ENCODE measurements around the gene SPAG5.
"Not testable (repeated sequence)": the region's sequence is repeated elsewhere in the genome, so short reads cannot be mapped to it uniquely, and the experiment has no call there.

Gene SPAG5

DNA sequence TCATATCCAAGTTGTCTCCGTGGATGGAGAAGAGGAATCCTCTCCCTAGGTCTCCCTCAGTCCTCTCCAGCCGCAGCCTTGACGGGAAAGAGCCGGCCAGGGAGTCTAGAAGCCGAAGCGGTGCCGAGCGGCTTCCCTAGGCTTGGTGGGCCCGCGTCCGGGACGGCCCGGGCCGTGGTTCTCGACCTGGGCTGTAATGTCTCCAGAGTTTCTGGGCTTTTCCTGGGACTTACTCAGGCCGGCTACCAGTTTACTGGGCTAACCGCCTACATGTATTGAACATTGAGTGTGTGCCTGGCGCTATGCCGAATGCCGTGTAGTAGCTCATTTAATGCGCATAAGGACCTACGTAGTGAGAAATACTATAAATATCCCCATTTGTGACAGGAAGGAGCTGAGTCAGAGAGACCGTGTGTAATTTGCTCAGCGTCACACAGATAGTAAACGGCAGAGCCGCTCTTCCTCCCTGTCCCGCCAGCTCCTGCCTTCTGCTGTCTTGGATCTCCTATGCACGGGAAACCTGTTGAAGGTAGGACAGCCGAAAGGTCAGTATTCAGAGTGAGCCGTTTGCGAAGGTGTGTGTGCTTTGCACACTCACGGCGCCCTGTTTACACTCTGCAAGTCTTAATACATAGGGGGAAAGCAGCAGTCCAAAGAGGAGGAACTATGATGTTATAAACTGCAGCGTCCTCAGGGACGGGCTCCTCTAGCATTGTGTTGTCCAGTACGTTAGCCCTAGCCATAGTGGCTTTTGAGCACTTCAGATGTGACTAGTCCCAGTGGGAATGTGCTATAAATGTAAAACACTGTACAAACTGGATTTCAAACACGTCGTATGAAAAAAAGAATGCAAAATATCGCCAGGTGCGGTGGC is 723 bp upstream of the SPAG5 start:
- peak; percentile 63 for DNase-seq

DNA sequence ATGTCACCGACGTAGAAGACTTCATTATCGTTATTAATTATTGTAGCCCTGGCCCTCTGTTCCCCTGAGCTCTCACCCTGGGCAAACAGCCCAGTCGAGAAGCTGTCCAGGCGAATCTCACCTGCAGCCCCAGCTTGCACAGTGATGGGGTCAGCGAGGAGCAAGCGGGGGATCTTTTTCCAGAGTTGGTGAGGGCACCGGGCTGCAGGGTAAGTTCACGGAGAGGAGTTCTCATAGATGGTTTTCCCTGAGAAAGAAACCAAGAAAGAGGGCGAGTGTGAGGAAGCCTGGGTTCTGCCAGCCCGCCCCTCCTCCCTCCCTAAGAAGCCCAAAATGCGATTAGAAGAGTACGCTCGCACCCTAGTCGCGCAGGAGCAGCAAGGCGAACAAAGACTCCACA is 436 bp downstream of the SPAG5 start:
- no peak for DNase-seq

DNA sequence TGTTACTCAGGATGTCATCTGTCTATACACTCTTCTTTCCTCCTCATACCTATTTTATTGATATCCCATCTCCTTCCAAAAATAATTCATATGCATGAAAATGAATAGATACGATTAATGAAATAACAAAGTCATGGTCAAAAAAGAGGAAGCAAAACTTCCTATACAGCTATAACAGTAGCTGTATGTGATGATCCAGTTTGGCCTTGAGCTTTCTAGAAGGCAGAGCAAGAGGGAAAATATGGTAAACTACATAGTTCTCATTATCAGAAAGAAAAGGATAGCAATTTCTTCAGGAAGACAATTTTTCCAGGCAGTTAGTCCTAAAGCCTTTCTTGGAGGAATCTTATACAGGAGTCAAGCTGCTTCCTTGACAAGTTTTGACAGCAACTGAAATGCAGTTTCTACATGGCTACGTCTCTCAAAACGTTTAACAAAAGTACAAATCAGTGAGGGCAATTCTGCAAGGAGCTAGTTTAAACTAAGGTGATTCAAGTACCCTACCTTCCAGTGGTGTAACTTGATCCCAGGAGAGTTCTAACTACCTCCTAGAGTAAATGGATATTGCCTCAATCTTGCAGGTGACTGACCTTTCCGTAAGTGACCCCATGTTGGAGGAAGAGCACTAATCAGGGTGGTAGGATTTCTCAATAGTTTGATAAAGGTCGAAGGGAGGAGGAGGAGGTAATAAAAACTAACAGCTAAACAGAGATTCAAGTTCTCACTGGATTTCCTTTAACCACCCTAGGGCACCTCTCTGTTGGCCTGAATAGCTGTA is 1.0 kb downstream of the SPAG5 start:
- no peak for DNase-seq

DNA sequence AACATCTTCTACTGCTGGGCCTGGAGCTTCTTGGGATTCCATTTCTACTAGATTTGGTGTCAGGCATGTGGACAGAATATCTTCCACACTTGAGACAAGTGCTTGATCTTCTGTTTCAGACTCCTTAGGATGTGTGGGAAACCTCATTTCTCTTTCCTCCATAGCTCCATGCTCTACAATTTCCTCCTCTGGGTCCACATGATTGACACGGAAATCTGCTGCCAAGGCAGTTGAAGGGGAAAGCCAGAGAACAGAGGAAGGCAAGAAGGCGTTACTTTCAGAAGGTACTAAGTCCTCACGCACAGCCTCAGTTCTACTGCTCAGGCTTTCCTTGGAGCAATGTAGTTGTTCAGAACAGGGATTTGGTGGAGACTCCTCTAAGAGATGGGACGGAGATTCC is 6.6 kb downstream of the SPAG5 start:
- no peak for DNase-seq

DNA sequence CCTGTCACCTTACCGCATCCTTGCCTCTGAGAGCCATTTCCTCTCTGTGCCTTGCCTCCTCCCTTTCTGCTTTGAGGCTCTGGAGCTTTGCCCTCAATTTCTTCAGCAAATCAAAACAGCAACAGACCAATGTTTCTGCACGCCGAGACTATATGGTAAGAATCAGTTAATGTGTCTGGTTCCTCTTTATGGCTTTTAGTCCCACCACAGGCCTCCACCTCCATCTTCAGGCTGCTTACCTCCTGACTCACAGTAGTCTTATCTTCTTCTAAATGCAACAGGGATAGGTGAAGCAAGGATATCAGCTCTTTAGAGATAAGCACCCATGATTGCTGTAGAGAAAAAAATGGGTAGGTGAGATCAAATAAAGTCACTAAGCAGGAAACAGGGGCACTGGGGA is 13.0 kb downstream of the SPAG5 start:
- DNase-seq = no peak

DNA sequence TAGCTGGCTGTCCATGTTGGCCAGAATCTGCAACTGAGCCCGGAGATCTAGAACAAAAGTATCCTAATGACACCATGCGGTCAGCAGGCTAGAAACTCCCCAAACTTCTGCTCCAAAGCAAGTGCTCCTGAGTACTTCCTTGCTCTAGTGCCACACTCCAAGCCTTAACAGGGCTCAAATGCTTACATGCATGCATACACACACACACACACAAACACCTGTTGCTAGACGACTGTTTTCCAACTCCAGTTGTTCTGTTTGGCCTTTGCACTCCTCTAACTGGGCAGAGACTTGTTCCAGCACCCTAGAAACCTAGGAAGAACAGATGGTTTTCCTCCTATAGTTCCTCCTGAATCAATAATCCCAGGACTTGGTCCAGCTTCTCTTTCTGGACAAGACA is 14.4 kb downstream of the SPAG5 start:
- no peak for DNase-seq

DNA sequence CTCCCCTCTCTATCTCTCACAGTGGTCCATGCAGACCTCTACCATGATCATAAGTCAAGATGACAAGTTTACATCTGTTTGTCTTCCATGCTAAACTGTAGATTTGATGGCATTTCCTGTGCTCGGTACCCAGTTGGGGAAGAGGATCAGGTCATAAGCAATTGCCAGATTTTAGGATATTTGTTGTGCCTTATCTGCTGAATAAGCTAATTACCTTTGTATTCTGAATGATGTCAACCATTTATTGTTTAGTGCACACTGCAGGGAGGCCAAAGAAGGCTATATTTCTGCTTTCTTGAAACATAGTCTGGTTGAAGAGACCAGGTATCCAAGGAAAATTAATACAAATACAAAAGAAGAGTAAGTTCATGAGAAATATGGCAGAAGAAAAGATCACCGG is 16.3 kb downstream of the SPAG5 start:
- DNase-seq = no peak

DNA sequence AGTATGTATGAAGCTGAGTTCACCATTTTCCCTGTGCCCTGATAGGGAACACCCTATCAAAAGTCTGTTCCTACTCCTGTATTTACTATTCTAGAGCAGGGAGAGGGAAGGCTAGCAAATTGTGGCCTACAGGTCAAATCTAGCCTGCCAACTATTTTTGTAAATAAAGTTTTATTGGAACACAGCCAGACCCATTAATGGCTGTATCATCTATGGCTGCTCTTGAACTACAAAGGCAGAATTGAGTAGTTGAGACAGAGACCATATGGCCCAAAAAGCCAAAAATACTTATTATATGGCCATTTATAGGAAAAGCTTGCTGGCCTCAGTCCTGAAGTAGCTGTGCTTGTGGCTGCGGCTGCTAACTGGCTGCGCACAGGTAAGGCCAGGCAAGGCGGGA is 17.9 kb downstream of the SPAG5 start:
- no peak for DNase-seq

DNA sequence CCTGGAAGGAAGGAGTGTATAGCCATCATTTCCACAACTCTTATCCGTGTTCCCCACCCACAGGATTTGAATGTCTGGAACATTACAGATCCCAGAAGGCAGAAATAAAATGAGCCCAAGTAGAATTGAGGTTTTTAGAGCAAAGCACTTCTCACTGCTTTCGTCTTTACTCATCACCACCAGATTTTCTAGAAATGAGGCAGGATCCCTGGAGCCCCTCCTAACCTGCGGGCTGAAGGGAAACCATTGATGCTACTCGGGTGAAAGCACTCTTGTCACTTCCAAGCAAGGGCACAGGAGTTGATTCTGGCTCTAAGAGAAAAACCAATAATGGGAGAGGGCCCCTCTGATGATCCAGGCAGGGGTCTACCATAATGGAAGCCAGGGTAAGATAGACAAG is 19.3 kb downstream of the SPAG5 start:
- DNase-seq = no peak

DNA sequence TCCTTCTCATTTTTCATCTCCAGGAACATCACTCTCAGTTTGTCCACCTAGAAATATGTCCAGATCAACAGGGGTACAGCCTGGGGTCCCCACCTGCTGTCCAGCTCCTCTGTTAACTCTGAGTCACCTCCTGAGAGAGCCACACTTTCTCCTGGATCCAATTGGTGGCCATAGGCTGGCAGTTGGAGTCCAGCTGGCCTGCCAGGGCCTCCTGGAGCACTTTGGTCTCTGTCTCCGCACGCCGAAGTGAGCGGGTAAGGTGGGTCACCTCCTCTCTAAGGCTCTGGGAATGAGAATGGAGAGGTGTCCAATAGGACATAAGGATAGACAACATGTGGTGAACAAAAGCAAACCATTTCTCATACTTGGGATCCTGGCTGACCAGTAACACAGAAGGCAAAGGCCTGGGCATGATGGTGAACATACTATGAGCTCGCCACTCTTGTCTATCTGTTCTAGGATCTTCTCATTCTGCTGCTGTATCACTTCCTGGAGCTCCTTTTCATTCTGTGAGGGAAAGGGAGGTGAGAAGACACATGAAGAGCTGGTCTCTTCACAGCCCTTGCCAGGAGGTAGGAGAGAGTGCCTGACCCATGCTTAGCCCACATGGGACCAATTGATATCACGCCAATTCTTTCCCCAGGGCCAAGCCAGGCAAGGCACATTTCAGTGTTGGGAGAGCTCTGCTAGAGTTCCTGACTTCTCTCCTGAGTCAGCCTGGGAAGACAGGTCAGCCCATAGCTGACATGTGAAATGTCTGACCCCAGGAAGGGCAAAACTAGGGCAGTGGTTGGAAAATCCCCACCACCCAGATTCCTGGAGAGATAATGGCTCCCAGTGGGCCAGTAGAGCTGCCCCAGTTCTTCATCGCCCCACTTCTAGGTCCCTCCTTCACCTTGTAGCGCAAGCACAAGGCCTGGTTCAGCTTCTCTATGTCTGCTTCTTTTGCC is 20.3 kb downstream of the SPAG5 start:
- no peak for DNase-seq

DNA sequence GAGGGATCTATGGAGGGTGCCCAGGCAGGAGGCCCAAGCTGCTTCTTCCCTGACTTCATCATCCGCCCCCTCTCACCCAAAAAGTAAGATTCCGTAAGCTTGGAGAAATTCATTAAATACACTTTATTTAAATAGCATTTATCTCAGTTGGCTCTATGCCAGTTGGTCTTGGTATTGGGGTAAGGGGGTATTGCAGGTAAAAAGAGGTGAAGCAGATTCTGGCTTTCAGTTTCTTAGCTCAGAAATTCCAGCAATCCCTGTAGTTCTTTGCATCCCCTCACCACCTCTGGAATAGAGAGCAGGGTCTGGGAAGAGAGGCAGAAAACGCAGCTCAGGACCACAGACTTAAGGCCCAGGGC is 21.4 kb downstream of the SPAG5 start:
- no peak for DNase-seq

DNA sequence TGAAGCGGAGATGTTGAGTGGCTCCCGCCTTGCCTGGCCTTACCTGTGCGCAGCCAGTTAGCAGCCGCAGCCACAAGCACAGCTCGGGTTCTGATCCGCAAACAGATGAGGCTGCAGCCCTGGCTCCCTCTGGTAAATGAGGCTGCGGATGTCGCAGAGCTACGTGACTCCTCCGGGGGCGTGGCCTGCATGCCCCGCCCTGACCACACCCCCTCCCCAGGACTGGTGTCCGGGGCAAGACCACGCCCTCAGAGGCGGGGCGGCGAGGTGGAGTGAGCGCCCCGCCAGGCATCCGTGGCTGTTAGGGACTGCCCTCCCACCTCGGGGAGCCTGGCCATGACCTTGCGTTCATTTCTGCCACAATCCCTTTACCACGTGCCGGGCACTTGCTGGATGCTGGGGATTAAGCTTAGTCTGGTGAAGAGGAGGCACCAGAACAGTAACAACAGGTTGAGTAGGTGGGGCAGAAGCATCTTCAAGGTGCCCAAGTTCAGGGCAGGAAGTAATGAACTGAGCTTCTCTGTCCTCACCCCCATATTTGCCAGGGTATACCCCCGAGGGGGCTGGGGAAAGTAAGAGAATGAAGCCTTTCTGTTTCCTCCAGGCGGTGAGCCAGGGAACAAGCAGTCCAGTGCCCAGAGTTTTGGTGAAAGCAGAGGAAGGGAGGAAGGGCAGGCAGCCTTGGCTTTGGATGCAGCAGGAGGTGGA is 21.9 kb downstream of the SPAG5 start, which contains the start of gene ALDOC:
TSS of gene ALDOC (minus strand) at position 138 of the 708 bp plus-strand sequence. CDS start 1,363 bp downstream, outside the sequence.
- DNase-seq = peak; percentile 74

DNA sequence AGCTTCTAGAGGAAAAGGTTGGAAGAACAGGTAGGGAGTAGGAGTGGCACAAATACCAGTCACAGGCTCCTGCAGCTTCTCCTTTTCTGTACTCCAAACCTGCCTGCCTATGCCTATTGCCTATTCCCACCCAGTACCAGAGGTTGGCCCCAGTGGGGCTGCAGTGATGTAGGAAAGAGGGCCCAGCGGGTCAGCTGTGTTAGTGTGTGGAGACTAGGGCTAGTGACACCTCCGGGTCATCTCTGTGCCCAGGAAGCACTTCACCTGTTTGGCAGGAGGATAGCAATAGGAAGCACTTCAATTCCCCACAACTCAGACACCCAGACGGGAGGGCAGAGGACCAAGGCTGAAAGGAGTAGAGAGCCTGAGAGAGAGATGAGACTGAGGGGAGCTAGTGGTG is 22.8 kb downstream of the SPAG5 start:
- DNase-seq = not testable (repeated sequence)

DNA sequence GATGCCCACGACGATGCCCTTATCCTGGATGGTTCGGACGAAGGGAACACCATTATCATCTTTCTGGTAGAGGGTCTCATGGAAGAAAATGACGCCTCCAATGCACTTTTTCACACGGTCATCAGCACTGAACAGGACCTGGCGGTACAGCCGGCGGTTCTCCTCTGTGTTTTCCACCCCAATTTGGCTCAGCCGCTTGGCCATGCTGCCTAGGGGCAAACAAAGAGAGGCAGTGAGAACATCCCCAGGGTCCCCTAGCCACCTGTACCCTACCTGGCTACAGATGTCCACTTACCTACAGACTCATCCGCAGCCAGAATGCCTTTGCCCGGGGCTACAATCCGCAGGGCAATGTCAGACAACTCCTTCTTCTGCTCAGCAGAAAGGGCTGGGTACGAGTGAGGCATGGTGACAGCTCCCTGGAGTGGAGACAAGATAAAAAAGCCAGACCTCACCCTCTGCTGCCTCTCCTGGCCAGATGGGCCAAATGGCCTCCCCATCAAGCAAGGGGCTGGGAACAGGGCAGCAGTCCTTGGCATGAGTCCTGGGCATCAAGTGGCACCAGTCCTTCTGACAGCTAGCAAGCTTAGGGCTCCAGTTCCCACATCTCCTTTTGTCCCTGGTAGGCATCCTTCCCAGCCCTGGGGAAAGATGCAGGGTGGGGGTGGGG is 23.6 kb downstream of the SPAG5 start:
- no peak for DNase-seq

DNA sequence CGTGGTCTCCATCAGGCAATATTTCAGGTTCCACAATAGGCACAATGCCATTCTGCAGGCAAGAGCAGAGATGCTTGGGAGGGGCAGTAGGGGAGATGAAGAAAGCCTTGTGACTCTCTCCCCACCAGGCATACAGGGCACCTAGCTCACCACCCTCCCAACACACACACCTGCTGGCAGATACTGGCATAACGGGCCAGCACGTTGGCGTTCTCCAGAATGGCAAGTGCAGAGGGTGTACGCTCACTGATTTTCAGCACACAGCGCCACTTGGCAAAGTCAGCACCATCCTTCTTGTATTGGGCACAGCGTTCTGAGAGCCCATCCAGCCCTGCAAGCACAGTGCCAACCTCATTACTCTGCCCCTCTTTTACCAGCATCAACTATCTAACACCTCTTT is 24.3 kb downstream of the SPAG5 start:
- DNase-seq = no peak

DNA sequence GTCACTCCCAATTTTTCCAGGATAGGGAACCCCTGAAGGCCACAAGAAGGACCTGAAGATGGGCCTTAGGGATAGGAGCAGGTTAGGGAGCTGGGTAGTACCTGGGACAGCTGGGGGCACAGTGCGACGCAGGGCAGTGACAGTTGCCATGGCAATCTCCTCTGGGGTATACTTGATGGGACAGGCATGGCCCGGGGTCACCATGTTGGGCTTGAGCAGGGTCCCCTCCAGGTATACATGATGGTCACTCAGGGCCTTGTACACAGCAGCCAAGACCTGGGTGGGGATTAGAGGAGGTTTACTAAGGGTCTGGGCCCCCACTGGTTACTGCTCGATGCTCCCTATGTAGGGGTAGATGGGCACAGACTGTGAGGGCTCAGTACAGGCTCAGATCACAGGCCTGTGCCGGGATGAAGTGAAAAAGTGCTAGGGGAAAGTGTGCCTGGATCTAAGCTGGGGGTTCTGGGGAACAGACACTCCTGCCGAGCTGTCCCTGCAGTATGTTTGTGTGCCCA is 24.8 kb downstream of the SPAG5 start:
- no peak for DNase-seq

DNA sequence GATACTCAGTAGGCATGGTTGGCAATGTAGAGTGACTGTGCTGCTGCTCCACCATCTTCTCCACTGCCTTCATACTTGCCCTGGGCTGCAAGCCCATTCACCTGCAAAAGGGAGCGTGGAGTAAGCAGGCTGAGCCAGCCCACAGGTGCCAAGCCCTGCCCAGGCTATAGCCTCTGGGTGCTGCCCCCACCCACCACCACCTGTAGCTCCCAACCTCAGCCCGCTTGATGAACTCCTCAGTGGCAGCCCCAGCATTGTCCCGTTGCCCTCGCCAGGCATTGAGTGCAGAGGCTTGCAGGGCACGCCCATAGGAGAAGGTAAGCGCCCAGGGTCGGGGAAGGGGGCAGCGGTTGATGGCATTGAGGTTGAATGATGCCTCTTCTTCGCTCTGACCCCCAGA is 25.3 kb downstream of the SPAG5 start:
- DNase-seq = no peak

DNA sequence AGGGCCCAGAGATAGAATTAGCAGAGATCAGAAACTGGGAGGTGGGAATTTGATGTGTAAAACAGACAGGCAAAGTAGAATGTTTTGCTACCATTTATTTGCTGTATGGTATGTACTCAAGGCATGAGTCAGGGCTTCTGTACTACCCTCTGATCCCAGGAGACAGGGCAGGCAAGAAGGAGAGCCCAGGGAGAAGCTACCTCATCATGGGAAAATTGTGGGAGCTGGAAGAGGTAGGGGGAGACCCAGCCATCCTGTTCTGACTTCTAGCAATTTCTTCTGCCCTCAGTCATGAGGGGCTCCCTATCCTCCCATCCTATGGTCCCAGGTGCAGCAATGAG is 25.8 kb downstream of the SPAG5 start:
- no peak for DNase-seq

DNA sequence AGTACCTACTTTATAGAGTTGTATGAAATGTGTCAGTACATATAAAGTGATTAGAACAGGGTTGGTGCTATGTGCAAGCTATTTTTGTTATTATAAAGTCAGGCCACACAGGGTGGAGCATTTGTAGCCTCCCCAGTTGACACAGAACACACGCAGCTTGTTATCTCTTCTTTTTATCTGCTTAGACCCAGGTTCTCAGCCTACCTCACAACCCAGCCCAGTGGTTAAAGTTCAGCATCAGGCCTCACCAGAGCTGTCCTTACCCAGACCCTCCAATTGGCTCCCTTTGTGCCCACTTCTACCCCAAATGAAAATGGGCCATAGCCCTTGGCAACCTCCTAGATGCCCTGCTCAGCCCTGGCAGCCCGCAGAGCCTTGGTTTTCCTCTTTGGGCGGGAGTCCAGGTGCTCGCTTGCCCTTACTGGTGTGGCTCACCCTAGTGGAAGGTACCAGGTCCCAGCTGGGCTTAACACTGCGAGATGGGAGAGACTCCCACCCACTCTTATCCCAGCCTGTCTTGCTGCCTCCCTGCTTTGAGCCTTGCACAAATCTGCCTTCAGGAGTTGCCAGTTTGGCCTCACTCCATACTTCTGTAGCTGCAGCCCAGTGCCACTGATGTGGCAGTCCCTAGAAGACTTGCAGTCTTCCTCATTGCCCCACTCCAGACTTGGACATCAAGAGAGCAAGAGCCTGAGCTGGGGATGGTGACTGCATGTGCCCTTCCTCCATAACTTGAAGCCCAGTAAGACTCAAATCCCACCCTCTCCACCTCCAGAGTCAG is 26.4 kb downstream of the SPAG5 start:
- DNase-seq = no peak

DNA sequence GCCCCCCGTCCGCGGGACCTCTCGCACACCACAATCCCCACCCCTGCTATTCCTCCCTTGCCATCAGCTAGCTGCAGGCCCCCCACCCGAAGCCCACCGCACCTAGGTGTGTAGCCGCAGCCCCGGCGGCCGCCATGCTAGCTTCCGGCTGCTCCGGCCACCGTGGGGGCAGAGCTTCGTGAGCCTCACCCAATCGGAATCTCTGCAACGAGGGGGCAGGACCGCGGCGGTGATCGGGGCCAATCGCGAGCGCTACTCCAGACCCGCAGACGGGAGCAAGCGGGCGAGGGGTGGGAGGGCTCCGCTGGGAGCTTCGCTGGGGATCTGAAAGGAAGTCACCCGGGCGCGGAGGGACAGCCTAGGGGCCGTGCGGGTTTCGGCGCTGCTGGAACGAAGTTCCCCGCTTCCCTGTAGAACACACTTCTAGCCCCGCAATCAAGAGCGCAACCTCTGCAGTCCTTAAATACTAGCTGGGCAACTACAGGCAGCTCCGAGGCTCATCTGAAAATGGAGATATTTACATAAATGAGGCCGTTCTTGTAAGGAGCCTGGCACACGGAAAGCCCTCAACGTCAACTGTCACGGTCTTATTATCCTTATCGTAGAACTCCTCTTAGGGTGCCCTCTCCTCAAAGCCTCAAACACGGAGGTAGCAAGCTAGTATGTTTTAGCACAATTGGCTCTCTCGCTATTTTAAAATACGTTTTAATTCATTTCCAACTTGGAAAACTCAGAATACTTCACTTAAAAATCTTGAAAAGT is 27.3 kb downstream of the SPAG5 start, which contains the start of gene PIGS:
TSS of gene PIGS (minus strand) at position 164 of the 762 bp plus-strand sequence. CDS start at position 136, 28 bp downstream.
- peak; percentile 85 for DNase-seq

All from amniotic stem cell (primary cell).